Fibroblast of pulmonary artery (primary cell): ENCODE data around the gene RPS21.

Source experiments
- DNase-seq: peaks from one replicate; pipeline ENCODE4 v3.0.0-alpha.2; 2010; ENCODE audit warnings: low read depth
- H3K4me3 ChIP-seq: replicated peaks from 2 replicates; pipeline ENCODE4 v1.5.1; 2011; ENCODE audit warnings: low read depth, mild to moderate bottlenecking, control low read depth, low read length, moderate library complexity
- CTCF ChIP-seq: IDR thresholded peaks from 2 replicates; pipeline ENCODE4 v1.5.1; 2011; ENCODE audit warnings: mild to moderate bottlenecking, control low read depth, low read length, inconsistent platforms; ENCODE audit errors: missing control alignments

Gene RPS21

GRCh38 chr20:62366370-62367135 is 20.4 kb upstream of the RPS21 start:
- no peak for DNase-seq
- H3K4me3 ChIP-seq, result peak overlapping the region; percentile 64
- no peak for TF ChIP-seq CTCF

GRCh38 chr20:62367136-62367632 is 19.7 kb upstream of the RPS21 start, which contains the start of gene LAMA5:
LAMA5 (minus strand) TSS chr20:62367312; CDS start chr20:62367245, 67 bp downstream.
- no peak for TF ChIP-seq CTCF
- H3K4me3 ChIP-seq, result peak within 1 kb of the TSS; percentile 64
- no peak for DNase-seq

- DNase-seq, result no peak
- no peak overlapping the region for H3K4me3 ChIP-seq
- no peak for TF ChIP-seq CTCF
Measured at GRCh38 chr20:62367633-62368391, 19.1 kb upstream of the RPS21 start.

GRCh38 chr20:62368392-62368975 is 18.4 kb upstream of the RPS21 start:
- H3K4me3 ChIP-seq, result no peak overlapping the region
- no peak for TF ChIP-seq CTCF
- no peak for DNase-seq

GRCh38 chr20:62368976-62369814 is 17.7 kb upstream of the RPS21 start:
- no peak overlapping the region for H3K4me3 ChIP-seq
- peak; percentile 51 for DNase-seq
- TF ChIP-seq CTCF, result peak; percentile 19

GRCh38 chr20:62369815-62370114 is 17.1 kb upstream of the RPS21 start:
- DNase-seq, result no peak
- TF ChIP-seq CTCF, result no peak
- H3K4me3 ChIP-seq, result no peak overlapping the region
